Adrenal gland (tissue), 12 donors: Measurements from ENCODE around the gene DSCAML1. TPM values are rescaled to one million over a fixed set of nuclear protein-coding genes. Genes with fewer than 3 reads are reported as not detected.

Experiments
- DNase-seq, 7 donors: peaks; one replicate each; pipeline ENCODE4 v3.0.0-alpha.2; 2019 to 2020
- H3K27ac ChIP-seq, 5 donors: fragments of 200-600 bp; sonication (generic) in 4 of 5; 1 replicate in 3 of 5; 2 replicates in 2 of 5; pipeline versions ENCODE4 v1.5.1 to v1.8.0; 2016 to 2020; ENCODE audit warnings: mild to moderate bottlenecking in 1 of 5
- H3K27me3 ChIP-seq: fragments of 200-600 bp; 2 replicates; pipeline ENCODE4 v1.8.0; 2021
- H3K36me3 ChIP-seq, 2 donors: fragments of 200-600 bp; replicated peaks in 1 of 2; 1 replicate in 1 of 2; 2 replicates in 1 of 2; pipeline versions ENCODE4 v1.5.1 to v1.8.0; 2018 to 2022
- H3K4me1 ChIP-seq, 2 donors: fragments of 200-600 bp; replicated peaks in 1 of 2; 1 replicate in 1 of 2; 2 replicates in 1 of 2; pipeline versions ENCODE4 v1.5.1 to v1.8.0; 2018 to 2021
- H3K4me3 ChIP-seq, 4 donors: fragments of 200-600 bp; sonication (generic) in 3 of 4; one replicate each; pipeline ENCODE4 v1.5.1; 2016 to 2018
- H3K9me3 ChIP-seq, 3 donors: fragments of 200-600 bp; sonication (generic) in 1 of 3; replicated peaks in 1 of 3; 1 replicate in 2 of 3; 2 replicates in 1 of 3; pipeline versions ENCODE4 v1.5.1 to v1.8.0; 2016 to 2021
- CTCF ChIP-seq, 6 experiments: fragments of 450-650 bp in 4 of 6; fragments of 200-600 bp in 2 of 6; sonication (generic) in 1 of 6; IDR thresholded peaks; 1 replicate in 5 of 6; 2 replicates in 1 of 6; pipeline versions ENCODE4 v1.5.1 to v1.8.0; 2016 to 2021; ENCODE audit warnings: antibody characterized with exemption in 6 of 6, mild to moderate bottlenecking in 2 of 6, moderate library complexity in 1 of 6
- POLR2A ChIP-seq, 2 donors: fragments of 450-650 bp; IDR thresholded peaks; one replicate each; pipeline ENCODE4 v1.6.1; 2017; ENCODE audit warnings: antibody characterized with exemption in 2 of 2, mild to moderate bottlenecking in 2 of 2, moderate library complexity in 1 of 2
- WGBS, 4 donors: extraction: QIAGEN DNeasy Blood & Tissue Kit in 2 of 4; methylation state at CpG; one replicate each; pipeline versions ENCODE4 v1.1.5 to v1.1.7; 2013 to 2017; 5-methylcytosine and 5-hydroxymethylcytosine counted together
- intact Hi-C, 2 donors: fragments of 100-400 bp; cut with DNase I; formaldehyde crosslinking; loops; one replicate each; pipeline versions ENCODE4 v1.14.1 to v1.15.0; 2022 to 2023
- polyA plus RNA-seq, 3 donors: library from polyadenylated mRNA; stranded (reverse); fragments of 200-250 nt in 2 of 3; fragments of 350-450 nt in 1 of 3; fragmentation: Illumina TruSeq in 1 of 3; extraction: RNeasy Lipid Tissue Mini Kit (QIAGEN cat#74804) in 1 of 3; gene quantifications; one replicate each; pipeline ENCODE4 v1.2.3, GENCODE V29; 2013 to 2014
- total RNA-seq, 9 donors: library from RNA; depleted of rRNA in 4 of 9; stranded (reverse); fragments of >200 nt in 4 of 9; fragments of 120-200 nt in 1 of 9; fragmentation: NEBNext Ultra II Directional in 1 of 9; extraction: Animal tissue kit (Norgen Biotek cat#: 25700) in 1 of 9; gene quantifications; one replicate each; pipeline versions ENCODE4 v1.1.0 to v1.2.4, GENCODE V29; 2013 to 2023
- donor health status: healthy with polysubstance abuse.
- donor health status: Bipolar disorder and iron deficiency.
- donor health status: DM: yes; HTN: yes; CAD: no.
- donor health status: DM: no; HTN: no; CAD: no.
- donor health status: DM: no; HTN: no; CAD: no.
- donor health status: DM: yes; HTN: yes; CAD: no.

Gene DSCAML1
- total and polyA plus RNA-seq, 12 donors, result 0.09 to 1.9 (median 0.55) TPM; not detected in 1

GRCh38 chr11:117545706-117546105 lies 251.3 kb downstream of the DSCAML1 start:
- H3K27me3 ChIP-seq, result no peaks in the 10 kb centered on the region

DNA sequence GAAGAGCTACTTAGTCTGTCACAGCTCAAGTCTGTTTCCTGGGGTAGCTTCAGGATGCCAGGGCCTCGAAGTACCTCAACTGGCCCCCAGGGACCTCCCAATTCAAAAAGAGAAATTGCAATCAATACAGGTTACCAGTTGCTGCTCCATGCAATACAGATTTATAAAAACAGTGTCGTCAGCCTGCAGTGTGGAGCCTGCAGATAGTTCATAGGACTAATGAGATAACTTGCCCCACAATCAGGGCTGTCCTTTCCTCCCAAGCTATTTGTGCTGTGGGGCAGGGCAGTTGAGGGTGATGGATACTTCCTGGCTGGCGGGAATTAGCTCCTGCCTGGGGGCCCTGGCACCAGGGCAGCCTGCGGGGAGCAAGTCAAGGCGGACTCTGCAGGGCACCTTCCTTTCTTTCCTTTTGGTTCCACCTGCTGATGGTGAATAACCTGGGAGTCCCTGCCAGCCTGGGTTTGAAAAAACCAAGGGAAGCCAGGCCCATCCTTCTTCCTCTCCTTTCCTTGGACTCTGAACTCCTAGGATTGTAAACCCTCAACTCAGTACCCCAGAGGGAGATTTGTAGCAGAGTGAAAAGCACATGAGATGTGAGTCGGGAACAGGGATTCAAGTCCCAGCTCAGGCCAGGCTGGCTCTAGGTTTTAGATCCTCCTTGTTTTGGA lies 252.8 kb downstream of the DSCAML1 start:
- Histone ChIP-seq H3K9me3 (no peaks in the 10 kb centered on the region), H3K4me1 (no peaks in the 10 kb centered on the region), H3K4me3 (no peak overlapping the region), H3K36me3 (no peaks in the 10 kb centered on the region), H3K27ac (no peak overlapping the region), H3K27me3 (no peaks in the 10 kb centered on the region)
- intact Hi-C loops, result no loop called here
- 68 to 83% (median 77%) methylated on average over 5 to 6 of the region's 6 CpGs for WGBS, 4 donors
- no peak for DNase-seq
- TF ChIP-seq CTCF (IDR thresholded peaks at IDR 0.05), result no peak
- TF ChIP-seq POLR2A (IDR thresholded peaks at IDR 0.05), result no peak

More at GRCh38 chr11:117545706-117546105, 251.3 kb downstream of the DSCAML1 start:
- Histone ChIP-seq H3K4me1 (no peaks in the 10 kb centered on the region), H3K27ac (no peak overlapping the region), H3K36me3 (no peaks in the 10 kb centered on the region), H3K9me3 (no peaks in the 10 kb centered on the region), H3K4me3 (no peak overlapping the region)
- TF ChIP-seq POLR2A (IDR thresholded peaks at IDR 0.05) (no peak), CTCF (IDR thresholded peaks at IDR 0.05) (no peak)
- intact Hi-C loops, result no loop called here
- WGBS, 4 donors, result 43 to 92% (median 88%) methylated on average over 3 to 12 of the region's 12 CpGs
- DNase-seq, result no peak

DNA sequence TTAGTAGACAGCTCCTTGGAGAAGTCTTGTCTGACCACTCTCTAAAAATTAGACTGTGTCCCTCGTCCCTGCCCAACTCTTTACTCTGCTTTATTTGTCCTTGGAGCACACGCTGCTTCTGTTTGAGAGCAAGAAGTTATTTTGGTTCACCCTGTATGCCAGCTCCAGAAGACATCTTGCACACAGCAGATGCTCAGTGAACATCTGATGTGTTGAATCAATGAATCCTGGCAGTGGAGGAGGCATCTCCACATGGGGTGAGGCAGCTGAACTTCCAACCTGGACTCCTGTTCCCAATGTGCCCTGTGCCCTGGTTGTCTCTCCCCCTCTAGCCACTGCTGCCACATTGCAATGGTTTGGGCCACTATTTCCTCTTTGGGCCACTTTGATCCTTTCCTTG lies 255.8 kb downstream of the DSCAML1 start:
- Histone ChIP-seq H3K9me3 (no peaks in the 10 kb centered on the region), H3K4me3 (no peak overlapping the region), H3K4me1 (no peaks in the 10 kb centered on the region), H3K36me3 (no peaks in the 10 kb centered on the region), H3K27ac (no peak overlapping the region), H3K27me3 (no peaks in the 10 kb centered on the region)
- 51 to 75% (median 58%) methylated on average over 2 of the region's 2 CpGs for WGBS, 4 donors
- no peak for TF ChIP-seq CTCF (IDR thresholded peaks at IDR 0.05)
- TF ChIP-seq POLR2A (IDR thresholded peaks at IDR 0.05), result no peak
- DNase-seq, result no peak
- intact Hi-C loops, result no loop called here

GRCh38 chr11:117538263-117539135 lies 258.5 kb downstream of the DSCAML1 start:
- no peaks in the 10 kb centered on the region for H3K36me3 ChIP-seq
- TF ChIP-seq CTCF (IDR thresholded peaks at IDR 0.05), result no peak
- TF ChIP-seq POLR2A (IDR thresholded peaks at IDR 0.05), result no peak
- no peaks in the 10 kb centered on the region for H3K27me3 ChIP-seq
- no peaks in the 10 kb centered on the region for H3K9me3 ChIP-seq
- intact Hi-C loops, result no loop called here
- H3K4me1 ChIP-seq, result no peaks in the 10 kb centered on the region
- peak overlapping the region in 1 of 5 donors; percentile 47 for H3K27ac ChIP-seq
- 53 to 69% (median 60%) methylated on average over 11 to 13 of the region's 13 CpGs for WGBS, 4 donors
- DNase-seq, result peak in 1 of 7 donors; percentile 57
- no peak overlapping the region for H3K4me3 ChIP-seq
